Endothelial cell of umbilical vein (primary cell): ENCODE measurements around the gene MUC20. TPM values are rescaled to one million over a fixed set of nuclear protein-coding genes. Genes with fewer than 3 reads are reported as not detected.

Source experiments
- BruUV-seq: library from RNA; stranded (reverse); fragments of 400-500 nt; replicated peaks from 2 replicates; lab custom pipeline; 2021; lab: Mats Ljungman, UMichigan
- CTCF ChIA-PET: fragments of 300-600, 350-600 bp; sonication (Branson Sonifier 250); formaldehyde crosslinking; loops from one replicate; lab custom pipeline; 2021; ENCODE audit warnings: antibody characterized with exemption, inconsistent platforms; lab: Charles Lee
- POLR2A ChIA-PET: fragments of 300-600, 350-600 bp; sonication (Branson Sonifier 250); formaldehyde crosslinking; loops from one replicate; lab custom pipeline; 2021; ENCODE audit warnings: antibody characterized with exemption, inconsistent platforms; lab: Charles Lee
- DNase-seq: peaks from one replicate; pipeline ENCODE4 v3.0.0-alpha.2; 2011; ENCODE audit warnings: low read depth, low spot score
- FAIRE-seq: peaks from 2 replicates; lab custom pipeline; 2011; peaks lifted over from hg19 to GRCh38; lab: Jason Lieb, UNC
- H2AFZ ChIP-seq: 2 replicates; pipeline ENCODE4 v1.6.0; 2012; ENCODE audit warnings: low read depth, low read length, control low read depth, inconsistent platforms
- H3K27ac ChIP-seq: 2 replicates; pipeline ENCODE4 v1.5.1; 2011; ENCODE audit warnings: low read depth, mild to moderate bottlenecking, control low read depth, low read length, moderate library complexity; ENCODE audit not compliant: insufficient read depth
- H3K27me3 ChIP-seq, 2 experiments: 2 replicates each; pipeline versions ENCODE4 v1.6.0 to v1.6.1; 2011; ENCODE audit warnings: low read length in 2 of 2, mixed read lengths in 1 of 2; ENCODE audit not compliant: control insufficient read depth in 2 of 2, insufficient read depth in 2 of 2
- H3K36me3 ChIP-seq, 2 experiments: 2 replicates in 1 of 2; 3 replicates in 1 of 2; pipeline ENCODE4 v1.5.1; 2011; ENCODE audit warnings: low read length in 2 of 2, mild to moderate bottlenecking in 1 of 2, moderate library complexity in 1 of 2; ENCODE audit not compliant: control insufficient read depth in 2 of 2, insufficient read depth in 2 of 2; ENCODE audit errors: extremely low read depth in 1 of 2
- H3K4me1 ChIP-seq: 3 replicates; pipeline ENCODE4 v1.5.1; 2011; ENCODE audit warnings: mild to moderate bottlenecking, low read length; ENCODE audit not compliant: control insufficient read depth, insufficient read depth; ENCODE audit errors: extremely low read depth
- H3K4me2 ChIP-seq: 2 replicates; pipeline ENCODE4 v1.6.1; 2011; ENCODE audit warnings: low read length, control low read depth, mixed read lengths; ENCODE audit not compliant: insufficient read depth
- H3K4me3 ChIP-seq, 3 experiments: fragments of 200-600 bp in 1 of 3; sonication (generic), shearing (Covaris generic) in 1 of 3; replicated peaks in 1 of 3; 2 replicates each; pipeline ENCODE4 v1.5.1; 2011 to 2016; ENCODE audit warnings: control low read depth in 3 of 3, low read length in 3 of 3, mild to moderate bottlenecking in 2 of 3, inconsistent platforms in 1 of 3, low read depth in 1 of 3, moderate library complexity in 1 of 3; ENCODE audit not compliant: insufficient read depth in 1 of 3
- H3K79me2 ChIP-seq: 2 replicates; pipeline ENCODE4 v1.6.0; 2012; ENCODE audit warnings: low read length, inconsistent platforms; ENCODE audit not compliant: control insufficient read depth, insufficient read depth
- H3K9ac ChIP-seq: replicated peaks from 2 replicates; pipeline ENCODE3; 2011; ENCODE audit warnings: low read length, control low read depth; ENCODE audit not compliant: insufficient read depth; ENCODE audit errors: extremely low read depth
- H3K9me1 ChIP-seq: replicated peaks from 3 replicates; pipeline ENCODE4 v1.6.0; 2011; ENCODE audit warnings: mild to moderate bottlenecking, low read length; ENCODE audit not compliant: control insufficient read depth, insufficient read depth; ENCODE audit errors: extremely low read depth
- H3K9me3 ChIP-seq: replicated peaks from 2 replicates; pipeline ENCODE4 v1.5.1; 2012; ENCODE audit warnings: low read length, inconsistent platforms; ENCODE audit not compliant: control insufficient read depth, insufficient read depth
- H4K20me1 ChIP-seq: replicated peaks from 2 replicates; pipeline ENCODE3; 2011; ENCODE audit warnings: mild to moderate bottlenecking, low read length; ENCODE audit not compliant: control insufficient read depth, insufficient read depth; ENCODE audit errors: extremely low read depth
- CTCF ChIP-seq, 2 donors: IDR thresholded peaks; 1 replicate in 1 of 2; 2 replicates in 1 of 2; pipeline ENCODE4 v1.5.1; 2011; ENCODE audit warnings: low read length in 2 of 2, mild to moderate bottlenecking in 2 of 2, moderate library complexity in 2 of 2, control low read depth in 1 of 2, inconsistent platforms in 1 of 2, low read depth in 1 of 2; ENCODE audit not compliant: insufficient read depth in 1 of 2; ENCODE audit errors: extremely low read depth in 1 of 2
- EZH2 ChIP-seq: IDR thresholded peaks from 2 replicates; pipeline ENCODE4 v1.6.1; 2012; ENCODE audit warnings: borderline replicate concordance, low read depth, mild to moderate bottlenecking, moderate library complexity, low read length, inconsistent platforms; ENCODE audit not compliant: severe bottlenecking
- FOS ChIP-seq: IDR thresholded peaks from 2 replicates; pipeline ENCODE4 v1.6.1; 2011; ENCODE audit warnings: mild to moderate bottlenecking, low read length, moderate library complexity, borderline replicate concordance; ENCODE audit not compliant: insufficient read depth
- GATA2 ChIP-seq: IDR thresholded peaks from 2 replicates; pipeline ENCODE4 v1.7.0; 2011; ENCODE audit warnings: low read depth, mild to moderate bottlenecking, moderate library complexity, mixed read lengths, low read length; ENCODE audit not compliant: insufficient read length, insufficient read depth
- JUN ChIP-seq: IDR thresholded peaks from 2 replicates; pipeline ENCODE4 v1.6.1; 2011; ENCODE audit warnings: borderline replicate concordance, low read depth; ENCODE audit not compliant: insufficient read length, insufficient read depth
- MYC ChIP-seq: IDR thresholded peaks from one replicate; pipeline ENCODE4 v1.6.1; 2011; ENCODE audit warnings: mild to moderate bottlenecking, low read depth, low read length
- POLR2A ChIP-seq: IDR thresholded peaks from 2 replicates; pipeline ENCODE4 v1.6.1; 2012; ENCODE audit warnings: low read depth, mild to moderate bottlenecking, control low read depth, low read length
- POLR2AphosphoS5 ChIP-seq: IDR thresholded peaks from 2 replicates; pipeline ENCODE4 v1.6.1; 2012; ENCODE audit warnings: low read depth, mild to moderate bottlenecking, control low read depth, low read length, moderate library complexity; ENCODE audit not compliant: insufficient read depth
- dilution Hi-C: fragments of 300-500 bp; cut with MboI; formaldehyde crosslinking; loops from one replicate; pipeline ENCODE4 v1.15.0; 2019; ENCODE audit warnings: low sequenced_read_pairs; ENCODE audit not compliant: extremely low pct_ligation_motif_present
- intact Hi-C: fragments of 100-400 bp; cut with micrococcal nuclease; formaldehyde crosslinking; loops from one replicate; pipeline ENCODE4 v1.10.0; 2022
- polyA plus RNA-seq, 4 experiments: library from polyadenylated mRNA; depleted of rRNA in 3 of 4; stranded (reverse) in 3 of 4; unstranded in 1 of 4; fragments of >200 nt; gene quantifications; 2 replicates each; pipeline versions ENCODE4 v1.2.1 to v1.2.3, GENCODE V29; 2011 to 2012; ENCODE audit warnings: missing spikeins in 1 of 4
- total RNA-seq: library from RNA; stranded (reverse); gene quantifications from 2 replicates; pipeline ENCODE4 v1.2.3, GENCODE V29; 2021
- TF ChIP-seq, protein P1 (sequence below): IDR thresholded peaks from 2 replicates; pipeline ENCODE4 v1.6.1; 2011; ENCODE audit not compliant: insufficient read depth, insufficient read length

The MUC20 gene
- total and polyA plus RNA-seq, 2 donors (not counting 3 experiments of a cell fraction or from before 2014, with no cell fraction given), result 0.62 TPM; not detected in 1

DNA sequence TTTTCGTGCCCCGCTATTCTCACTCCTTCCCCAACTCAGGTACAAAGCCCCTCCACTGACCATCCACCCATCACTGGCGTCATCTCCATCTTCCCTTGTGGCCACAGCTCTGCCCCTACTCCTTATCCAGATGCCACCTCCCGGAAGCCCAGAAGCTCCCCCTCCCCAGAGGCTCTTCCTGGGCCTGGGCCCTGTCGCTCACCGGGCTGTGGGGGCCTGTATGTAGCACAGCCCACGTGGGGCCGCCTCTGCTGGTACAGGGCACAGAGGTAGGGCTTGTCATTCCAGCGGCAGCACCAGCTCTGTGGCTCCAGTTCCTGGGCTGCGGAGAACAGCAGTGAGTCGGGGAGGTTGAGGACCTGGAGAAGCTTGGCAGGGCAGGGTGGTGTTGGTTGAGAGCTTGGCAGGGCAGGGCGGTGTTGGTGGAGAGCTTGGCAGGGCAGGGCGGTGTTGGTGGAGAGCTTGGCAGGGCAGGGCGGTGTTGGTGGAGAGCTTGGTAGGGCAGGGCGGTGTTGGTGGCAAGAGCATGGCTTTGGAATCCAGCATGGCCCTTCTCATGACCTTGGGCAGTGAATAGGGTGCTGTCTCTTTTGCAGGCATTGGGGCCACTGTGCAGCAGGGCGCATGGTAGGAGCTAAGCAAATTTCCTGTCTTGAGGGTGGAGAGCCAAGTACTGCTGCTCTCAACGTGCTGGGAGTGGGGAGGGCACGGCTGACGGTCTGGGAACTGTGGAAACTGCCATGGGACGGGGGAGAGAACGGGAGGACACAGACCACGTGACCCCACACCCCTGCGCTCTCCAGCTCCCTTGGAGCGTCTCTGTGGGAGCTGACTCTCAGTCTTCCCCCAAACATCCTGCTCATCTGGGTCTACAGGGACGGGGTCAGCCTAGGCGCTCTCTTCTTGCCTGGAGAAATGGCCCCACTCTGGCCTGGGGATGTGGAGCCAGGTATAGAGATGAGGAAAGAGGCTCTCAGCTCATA lies 43.4 kb downstream of the MUC20 start:
- DNase-seq (no peak), FAIRE-seq (no peak)
- ChIA-PET CTCF (no interaction called here), POLR2A (no interaction called here)
- Histone ChIP-seq H3K4me2 (no peak overlapping the region), H3K27ac (no peak overlapping the region), H3K9me3 (no peaks in the 10 kb centered on the region), H3K4me1 (no peaks in the 10 kb centered on the region), H2AFZ (no peak overlapping the region), H3K9ac (no peak overlapping the region), H3K9me1 (no peaks in the 10 kb centered on the region), H3K79me2 (no peaks in the 10 kb centered on the region), H4K20me1 (no peaks in the 10 kb centered on the region), H3K4me3 (no peak overlapping the region), H3K27me3 (peaks cover 14 to 21% of the 10 kb centered on the region in 2 experiments), H3K36me3 (no peaks in the 10 kb centered on the region)
- dilution Hi-C loops (no loop called here), intact Hi-C loops (no loop called here)
- TF ChIP-seq MYC (no peak), POLR2AphosphoS5 (no peak), EZH2 (no peak), JUN (no peak), CTCF (IDR thresholded peaks at IDR 0.05; ENCODE audit: extremely low read depth in 1 of 2, insufficient read depth in 1 of 2, low read depth in 1 of 2, low read length in 2 of 2) (no peak), FOS (no peak), GATA2 (no peak), POLR2A (no peak)
- TF ChIP-seq, protein P1, sequence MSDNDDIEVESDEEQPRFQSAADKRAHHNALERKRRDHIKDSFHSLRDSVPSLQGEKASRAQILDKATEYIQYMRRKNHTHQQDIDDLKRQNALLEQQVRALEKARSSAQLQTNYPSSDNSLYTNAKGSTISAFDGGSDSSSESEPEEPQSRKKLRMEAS, result no peak
- no TSS peak for BruUV-seq
